MCF 10A (cell line): Measurements from ENCODE around the gene ASB8. TPM values are rescaled to one million over a fixed set of nuclear protein-coding genes. Genes with fewer than 3 reads are reported as not detected.

Experiments
- BruUV-seq: library from RNA; stranded (reverse); fragments of 400-500 nt; replicated peaks from 2 replicates; lab custom pipeline; 2021; lab: Mats Ljungman, UMichigan
- CTCF ChIA-PET: fragments of 300-600 bp; sonication (Branson Sonifier 250); formaldehyde crosslinking; extraction: SDS; loops from one replicate; lab custom pipeline; 2021; ENCODE audit warnings: antibody characterized with exemption, inconsistent platforms; lab: Yijun Ruan, JAX
- POLR2A ChIA-PET: fragments of 300-600, 350-650 bp; sonication (Branson Sonifier 250); formaldehyde crosslinking; extraction: SDS; loops from one replicate; lab custom pipeline; 2020; ENCODE audit warnings: antibody characterized with exemption, inconsistent platforms; lab: Yijun Ruan, JAX
- DNase-seq: peaks from one replicate; pipeline ENCODE4 v3.0.0-alpha.2; 2018; ENCODE audit not compliant: unreplicated experiment
- H3K27ac Mint-ChIP-seq: one replicate; pipeline ENCODE4 v1.8.0; 2022; ENCODE audit warnings: mild to moderate bottlenecking, low read depth, mixed read lengths; ENCODE audit not compliant: unreplicated experiment
- H3K27me3 Mint-ChIP-seq: one replicate; pipeline ENCODE4 v1.8.0; 2022; ENCODE audit warnings: mixed read lengths; ENCODE audit not compliant: insufficient read depth, unreplicated experiment
- H3K36me3 Mint-ChIP-seq: one replicate; pipeline ENCODE4 v1.8.0; 2022; ENCODE audit warnings: mild to moderate bottlenecking, moderate library complexity, mixed read lengths; ENCODE audit not compliant: insufficient read depth, unreplicated experiment
- H3K4me1 Mint-ChIP-seq: one replicate; pipeline ENCODE4 v1.8.0; 2022; ENCODE audit warnings: mixed read lengths; ENCODE audit not compliant: insufficient read depth, unreplicated experiment
- H3K4me3 Mint-ChIP-seq: one replicate; pipeline ENCODE4 v1.8.0; 2022; ENCODE audit warnings: mild to moderate bottlenecking, moderate library complexity, mixed read lengths; ENCODE audit not compliant: unreplicated experiment
- H3K9me3 Mint-ChIP-seq: one replicate; pipeline ENCODE4 v1.8.0; 2022; ENCODE audit warnings: mixed read lengths; ENCODE audit not compliant: unreplicated experiment
- CTCF ChIP-seq: fragments of 200-600 bp; IDR thresholded peaks from one replicate; pipeline ENCODE4 v1.8.0; 2022; ENCODE audit warnings: antibody characterized with exemption, mild to moderate bottlenecking; ENCODE audit not compliant: unreplicated experiment
- intact Hi-C: fragments of 100-400 bp; cut with micrococcal nuclease; formaldehyde crosslinking; loops from 2 replicates; pipeline ENCODE4 v1.14.1; 2022
- total RNA-seq: library from RNA; stranded (reverse); gene quantifications from 2 replicates; pipeline ENCODE4 v1.2.3, GENCODE V29; 2022

The ASB8 gene
- total RNA-seq, 1 experiment from 2014 or later: 24.0 TPM

GRCh38 chr12:48151103-48151771, 6.1 kb downstream of the ASB8 start:
- Mint-ChIP-seq H3K36me3 (peaks cover 69% of the 10 kb centered on the region), H3K27me3 (no peaks in the 10 kb centered on the region), H3K4me1 (no peaks in the 10 kb centered on the region), H3K27ac (peak overlapping the region; percentile 63), H3K9me3 (no peaks in the 10 kb centered on the region), H3K4me3 (no peak overlapping the region)
- TF ChIP-seq CTCF: no peak
- no peak for DNase-seq
- intact Hi-C loops: no loop called here
- ChIA-PET CTCF (interaction anchor here (0.6 to 2.1 kb wide), 3 partner anchors 10 to 15 kb away, joined by 3 to 7 read pairs (median 4); no protein-coding TSS in a partner anchor), POLR2A (interaction anchor here (0.7 to 1.0 kb wide), 2 partner anchors 31 to 256 kb away, joined by 3 read pairs; no protein-coding TSS in a partner anchor)
- no TSS peak for BruUV-seq

DNA sequence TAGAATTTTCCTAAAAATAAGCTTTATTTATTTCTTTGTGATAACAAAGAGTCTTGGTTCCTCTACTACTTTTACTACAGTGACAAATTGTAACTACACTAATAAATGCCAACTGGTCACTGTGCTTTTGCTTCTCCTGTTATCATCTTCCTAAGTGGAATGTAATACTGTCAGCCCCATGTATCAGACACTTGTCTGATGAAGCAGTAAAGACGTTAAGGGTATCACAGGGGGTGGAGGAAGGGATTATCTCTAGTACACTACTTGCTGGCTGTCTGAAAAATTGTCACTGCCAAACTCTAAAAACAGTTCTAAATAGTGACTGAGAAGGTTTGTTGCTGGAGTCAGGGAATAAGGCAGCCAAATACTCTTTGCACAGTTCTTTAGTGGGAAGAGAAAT, 11.3 kb downstream of the ASB8 start:
- ChIA-PET POLR2A (interaction anchor here (0.6 to 1.3 kb wide), 2 partner anchors 10 to 546 kb away, joined by 3 read pairs; no protein-coding TSS in a partner anchor), CTCF (interaction anchor here (0.8 kb wide), 1 partner anchor 9 kb away, joined by 5 read pairs; no protein-coding TSS in a partner anchor)
- H3K4me3 Mint-ChIP-seq: no peak overlapping the region
- intact Hi-C loops: no loop called here
- H3K4me1 Mint-ChIP-seq: no peaks in the 10 kb centered on the region
- no peaks in the 10 kb centered on the region for H3K9me3 Mint-ChIP-seq
- no peaks in the 10 kb centered on the region for H3K27me3 Mint-ChIP-seq
- no peak for DNase-seq
- no peak for TF ChIP-seq CTCF
- BruUV-seq: no TSS peak
- no peak overlapping the region for H3K27ac Mint-ChIP-seq
- peaks cover 86% of the 10 kb centered on the region for H3K36me3 Mint-ChIP-seq

DNA sequence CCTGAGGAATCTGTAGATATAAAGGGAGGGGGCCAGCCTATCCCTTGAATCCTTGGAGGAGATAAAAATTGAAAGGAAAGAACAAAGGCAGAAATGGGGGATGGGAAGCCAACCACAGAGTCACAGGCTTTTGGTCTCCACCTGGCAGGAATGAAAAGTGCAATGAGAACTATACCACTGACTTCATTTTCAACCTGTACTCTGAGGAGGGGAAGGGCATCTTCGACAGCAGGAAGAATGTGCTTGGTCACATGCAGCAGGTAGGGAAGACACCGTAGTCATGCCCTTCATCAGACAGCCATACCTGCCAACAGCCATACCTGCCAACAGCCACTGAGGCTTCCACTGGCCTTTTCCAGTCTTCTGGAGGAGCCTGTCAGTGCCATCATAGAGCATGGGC, 13.4 kb downstream of the ASB8 start:
- H3K27ac Mint-ChIP-seq: no peak overlapping the region
- no peak for DNase-seq
- peaks cover 79% of the 10 kb centered on the region for H3K36me3 Mint-ChIP-seq
- BruUV-seq: no TSS peak
- CTCF ChIA-PET: interaction anchor here (0.7 kb wide), 1 partner anchor 138 kb away, joined by 4 read pairs; no protein-coding TSS in a partner anchor
- TF ChIP-seq CTCF: no peak
- H3K4me3 Mint-ChIP-seq: no peak overlapping the region
- H3K9me3 Mint-ChIP-seq: no peaks in the 10 kb centered on the region
- no peaks in the 10 kb centered on the region for H3K27me3 Mint-ChIP-seq
- intact Hi-C loops: no loop called here
- no peaks in the 10 kb centered on the region for H3K4me1 Mint-ChIP-seq
- POLR2A ChIA-PET: interaction anchor here (1.0 to 1.5 kb wide), 2 partner anchors 9 to 25 kb away, joined by 4 to 5 read pairs; partner anchors contain the start of gene PFKM

DNA sequence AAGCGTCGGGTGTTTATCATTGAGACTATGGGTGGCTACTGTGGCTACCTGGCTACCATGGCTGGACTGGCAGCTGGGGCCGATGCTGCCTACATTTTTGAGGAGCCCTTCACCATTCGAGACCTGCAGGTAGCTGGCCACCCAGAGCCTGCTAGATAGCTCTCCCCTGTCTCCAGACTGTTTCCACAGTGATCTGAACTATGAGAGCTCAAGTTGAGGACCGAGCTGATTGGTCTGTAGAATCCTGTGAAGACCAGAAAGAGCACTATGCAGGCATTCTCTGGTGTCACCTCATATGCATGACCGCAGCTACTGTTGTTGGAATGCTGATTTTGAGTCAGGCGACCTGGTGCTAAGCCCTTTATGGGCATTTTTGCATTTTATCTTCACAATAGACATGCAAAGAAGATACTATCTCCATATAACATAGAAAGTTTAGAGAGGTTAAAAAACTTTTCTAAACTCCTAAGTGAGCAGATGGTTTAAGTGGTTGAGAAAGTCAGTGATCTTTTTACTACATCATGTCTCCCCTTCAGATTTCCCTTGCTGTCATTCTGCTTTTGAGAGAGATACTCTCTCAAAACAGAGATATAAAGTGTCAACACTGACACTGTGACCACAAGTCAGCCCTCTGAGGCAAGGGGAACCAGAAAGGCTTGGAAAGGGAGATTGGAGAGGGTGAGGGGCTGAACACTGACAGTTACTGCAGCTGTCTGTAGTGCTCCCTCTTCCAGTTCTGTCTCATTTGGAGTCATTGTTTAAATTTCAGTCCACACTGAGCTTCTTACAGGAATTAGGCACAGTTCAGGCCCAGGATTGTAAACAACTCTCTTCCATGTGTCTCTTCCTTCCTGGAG, 14.3 kb downstream of the ASB8 start:
- CTCF ChIA-PET: interaction anchor here (0.6 to 1.0 kb wide), 3 partner anchors 13 to 313 kb away, joined by 3 to 4 read pairs (median 3); no protein-coding TSS in a partner anchor
- Mint-ChIP-seq H3K27ac (no peak overlapping the region), H3K4me3 (no peak overlapping the region), H3K36me3 (peaks cover 77% of the 10 kb centered on the region), H3K9me3 (no peaks in the 10 kb centered on the region), H3K27me3 (no peaks in the 10 kb centered on the region), H3K4me1 (no peaks in the 10 kb centered on the region)
- no peak for DNase-seq
- intact Hi-C loops: no loop called here
- BruUV-seq: no TSS peak
- TF ChIP-seq CTCF: no peak
- POLR2A ChIA-PET: interaction anchor here (0.6 to 1.5 kb wide), 2 partner anchors 9 to 24 kb away, joined by 3 to 5 read pairs; partner anchors contain the start of gene PFKM
